ENCODE measurements around the gene S100A5.
"Not testable (repeated sequence)": the region's sequence is repeated elsewhere in the genome, so short reads cannot be mapped to it uniquely, and the experiment has no call there.

The S100A5 gene

GRCh38 chr1:153540394-153541361, at the start of gene S100A5:
TSS of gene S100A5 (minus strand) at chr1:153540934. CDS start at chr1:153540191, 743 bp downstream.
- DNase-seq (ENCODE audit: low read depth in 2 of 2): no peak

- DNase-seq (ENCODE audit: low read depth in 2 of 2): no peak
These were observed 47.7 kb upstream of the S100A5 start for GRCh38 chr1:153588482-153588881.

GRCh38 chr1:153588033-153588432, 47.3 kb upstream of the S100A5 start:
- not testable (repeated sequence) for DNase-seq (ENCODE audit: low read depth in 2 of 2)

- DNase-seq (ENCODE audit: low read depth in 2 of 2): no peak
These were observed 46.6 kb upstream of the S100A5 start for GRCh38 chr1:153587314-153587713.

GRCh38 chr1:153586347-153586746, 45.6 kb upstream of the S100A5 start:
- DNase-seq (ENCODE audit: low read depth in 2 of 2): no peak

GRCh38 chr1:153585006-153585405, 44.3 kb upstream of the S100A5 start:
- DNase-seq (ENCODE audit: low read depth in 2 of 2): no peak

GRCh38 chr1:153583976-153584375, 43.2 kb upstream of the S100A5 start:
- DNase-seq (ENCODE audit: low read depth in 2 of 2): no peak

- DNase-seq (ENCODE audit: low read depth in 2 of 2): not testable (repeated sequence)
These were observed 42.8 kb upstream of the S100A5 start for GRCh38 chr1:153583514-153583913.

GRCh38 chr1:153582836-153583235, 42.1 kb upstream of the S100A5 start:
- DNase-seq (ENCODE audit: low read depth in 2 of 2): not testable (repeated sequence)

- DNase-seq (ENCODE audit: low read depth in 2 of 2): no peak
These were observed 38.2 kb upstream of the S100A5 start for GRCh38 chr1:153578936-153579335.

GRCh38 chr1:153578490-153578889, 37.8 kb upstream of the S100A5 start:
- no peak for DNase-seq (ENCODE audit: low read depth in 2 of 2)

- DNase-seq (ENCODE audit: low read depth in 2 of 2): no peak
These were observed 36.9 kb upstream of the S100A5 start for GRCh38 chr1:153577624-153578051.

- no peak for DNase-seq (ENCODE audit: low read depth in 2 of 2)
These were observed 36.4 kb upstream of the S100A5 start for GRCh38 chr1:153577138-153577537.

GRCh38 chr1:153575497-153575896, 34.8 kb upstream of the S100A5 start:
- not testable (repeated sequence) for DNase-seq (ENCODE audit: low read depth in 2 of 2)

GRCh38 chr1:153575081-153575491, 34.4 kb upstream of the S100A5 start:
- DNase-seq (ENCODE audit: low read depth in 2 of 2): not testable (repeated sequence)

- no peak for DNase-seq (ENCODE audit: low read depth in 2 of 2)
These were observed 32.6 kb upstream of the S100A5 start for GRCh38 chr1:153573351-153573750.

GRCh38 chr1:153572569-153573015, 31.9 kb upstream of the S100A5 start:
- peak in 1 of 2 donors; percentile 51 for DNase-seq (ENCODE audit: low read depth in 2 of 2)

GRCh38 chr1:153571706-153572105, 31.0 kb upstream of the S100A5 start:
- no peak for DNase-seq (ENCODE audit: low read depth in 2 of 2)

GRCh38 chr1:153570874-153571273, 30.1 kb upstream of the S100A5 start:
- DNase-seq (ENCODE audit: low read depth in 2 of 2): no peak

GRCh38 chr1:153569465-153569864, 28.7 kb upstream of the S100A5 start:
- no peak for DNase-seq (ENCODE audit: low read depth in 2 of 2)

GRCh38 chr1:153568367-153569099, 27.8 kb upstream of the S100A5 start:
- peak; percentile 68 to 83 for DNase-seq (ENCODE audit: low read depth in 2 of 2)

GRCh38 chr1:153567621-153568366, 27.1 kb upstream of the S100A5 start:
- DNase-seq (ENCODE audit: low read depth in 2 of 2): peak in 1 of 2 donors; percentile 61
